ENCODE results near the gene RABEP1.

RABEP1 gene

DNA sequence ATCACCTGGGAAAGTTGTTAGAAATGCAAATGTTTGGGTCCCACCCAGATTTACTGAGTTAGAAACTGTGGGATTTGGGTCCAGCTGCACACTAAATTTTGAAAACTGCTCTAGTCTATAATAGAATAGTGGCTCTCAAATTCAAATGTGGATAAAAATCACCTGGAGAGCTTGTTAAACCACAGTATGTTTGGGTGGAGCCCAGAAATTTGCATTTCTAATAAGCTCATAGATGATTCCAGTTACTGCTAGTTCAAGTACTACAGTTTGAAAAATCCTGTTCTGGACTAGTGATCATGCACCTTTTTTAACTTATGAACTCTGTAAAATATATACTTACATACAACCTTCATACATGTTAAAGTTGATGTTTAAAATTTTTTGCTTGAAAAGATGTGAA is 27.8 kb downstream of the RABEP1 start:
- H3K9me3 ChIP-seq (ENCODE audit: control insufficient read depth, insufficient read depth, low read length): no peaks in the 10 kb centered on the region
- no peak overlapping the region for H3K4me3 ChIP-seq (ENCODE audit: low read length)
- H3K27me3 ChIP-seq (ENCODE audit: control insufficient read depth, insufficient read depth, low read length): no peaks in the 10 kb centered on the region
- no peak overlapping the region for H3K27ac ChIP-seq (ENCODE audit: low read length)
- H3K36me3 ChIP-seq (ENCODE audit: control insufficient read depth, insufficient read depth, low read length): no peaks in the 10 kb centered on the region
- no peak for DNase-seq (ENCODE audit: low read depth, low spot score)
- no peaks in the 10 kb centered on the region for H3K4me1 ChIP-seq (ENCODE audit: control insufficient read depth, insufficient read depth, low read length)

DNA sequence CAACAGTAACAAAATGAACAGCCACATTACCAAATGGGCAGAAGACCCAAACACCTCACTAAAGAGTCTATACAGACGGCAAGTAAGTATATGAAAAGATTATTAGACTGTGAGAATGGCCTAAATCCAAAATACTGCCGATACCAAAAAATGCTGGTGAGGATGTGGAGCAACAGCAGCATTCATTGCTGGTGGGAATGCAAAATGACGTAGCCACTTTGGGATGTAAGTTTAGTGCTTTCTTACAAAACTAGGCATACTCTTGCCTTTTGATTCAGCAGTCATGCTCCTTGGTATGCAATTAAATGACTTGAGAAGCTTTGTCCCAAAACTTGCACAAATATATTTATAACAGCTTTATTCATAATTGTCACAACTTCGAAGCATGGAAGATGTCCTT is 43.8 kb downstream of the RABEP1 start:
- WGBS (ENCODE audit: insufficient coverage, insufficient read length): no CpG with 5 or more reads among the region's 4 CpGs
- no peaks in the 10 kb centered on the region for H3K36me3 ChIP-seq (ENCODE audit: control insufficient read depth, insufficient read depth, low read length)
- H3K9me3 ChIP-seq (ENCODE audit: control insufficient read depth, insufficient read depth, low read length): no peaks in the 10 kb centered on the region
- no peak for DNase-seq (ENCODE audit: low read depth, low spot score)
- H3K27ac ChIP-seq (ENCODE audit: low read length): no peak overlapping the region
- H3K27me3 ChIP-seq (ENCODE audit: control insufficient read depth, insufficient read depth, low read length): no peaks in the 10 kb centered on the region
- H3K4me1 ChIP-seq (ENCODE audit: control insufficient read depth, insufficient read depth, low read length): no peaks in the 10 kb centered on the region
- no peak overlapping the region for H3K4me3 ChIP-seq (ENCODE audit: low read length)

DNA sequence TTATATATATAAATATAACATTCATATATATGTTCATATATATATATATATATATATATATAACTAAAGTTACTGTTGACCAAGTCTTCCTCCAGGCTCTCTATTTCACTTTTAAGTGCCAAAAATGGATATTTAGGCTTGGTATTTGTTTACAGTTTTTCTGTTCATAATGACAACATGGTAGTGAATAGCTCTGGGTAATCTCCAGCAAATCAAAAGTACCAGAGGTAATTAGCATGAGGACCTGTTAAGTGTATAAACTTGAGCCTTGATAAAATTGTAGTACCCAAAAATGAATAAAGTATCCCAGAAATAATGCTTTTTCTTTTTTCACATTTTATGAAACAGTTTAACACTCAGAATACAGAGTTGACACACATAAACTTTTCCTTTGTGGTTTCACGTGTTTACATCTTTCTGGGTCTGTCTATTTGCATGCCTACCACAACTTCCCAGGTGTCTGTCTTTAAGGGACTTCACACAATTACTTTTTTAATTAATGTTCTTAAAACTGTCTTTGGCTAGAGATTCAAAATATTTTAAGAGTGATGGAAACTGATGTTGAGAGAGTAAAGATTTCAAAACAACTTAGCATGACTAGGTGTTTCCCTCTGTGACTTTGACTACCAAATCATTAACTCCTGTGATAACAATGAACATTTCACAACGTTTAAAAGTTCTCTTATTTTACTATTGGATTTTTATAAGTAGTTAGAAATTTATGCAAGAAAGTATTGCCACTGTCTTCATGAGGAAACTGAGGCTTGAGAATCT is 47.9 kb downstream of the RABEP1 start:
- DNase-seq (ENCODE audit: low read depth, low spot score): no peak
- Histone ChIP-seq H3K27me3 (ENCODE audit: control insufficient read depth, insufficient read depth, low read length) (no peaks in the 10 kb centered on the region), H3K4me1 (ENCODE audit: control insufficient read depth, insufficient read depth, low read length) (no peaks in the 10 kb centered on the region), H3K27ac (ENCODE audit: low read length) (no peak overlapping the region), H3K36me3 (ENCODE audit: control insufficient read depth, insufficient read depth, low read length) (no peaks in the 10 kb centered on the region), H3K9me3 (ENCODE audit: control insufficient read depth, insufficient read depth, low read length) (no peaks in the 10 kb centered on the region), H3K4me3 (ENCODE audit: low read length) (no peak overlapping the region)
- WGBS (ENCODE audit: insufficient coverage, insufficient read length): no CpG with 5 or more reads among the region's 2 CpGs

DNA sequence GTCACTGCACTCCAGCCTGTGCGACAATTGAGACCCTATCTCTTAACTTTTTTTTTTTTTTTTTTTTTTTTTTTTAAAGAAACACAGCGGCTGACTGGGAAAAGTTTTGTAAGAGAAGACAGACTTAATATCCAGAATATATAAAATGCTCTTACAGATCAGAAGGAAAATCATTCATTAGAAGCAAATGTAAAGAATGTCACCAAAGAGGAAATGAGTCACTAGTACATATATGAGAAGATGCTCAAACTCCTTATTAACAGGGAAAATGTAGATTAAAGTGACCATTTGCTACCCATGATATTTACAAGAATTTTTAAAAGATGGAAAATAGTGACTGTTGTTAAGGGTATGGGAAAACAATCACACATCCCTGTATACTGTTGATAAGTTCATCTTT is 48.9 kb downstream of the RABEP1 start:
- Histone ChIP-seq H3K9me3 (ENCODE audit: control insufficient read depth, insufficient read depth, low read length) (no peaks in the 10 kb centered on the region), H3K27me3 (ENCODE audit: control insufficient read depth, insufficient read depth, low read length) (no peaks in the 10 kb centered on the region), H3K4me1 (ENCODE audit: control insufficient read depth, insufficient read depth, low read length) (no peaks in the 10 kb centered on the region), H3K4me3 (ENCODE audit: low read length) (no peak overlapping the region), H3K27ac (ENCODE audit: low read length) (no peak overlapping the region), H3K36me3 (ENCODE audit: control insufficient read depth, insufficient read depth, low read length) (no peaks in the 10 kb centered on the region)
- no peak for DNase-seq (ENCODE audit: low read depth, low spot score)
- no CpG with 5 or more reads among the region's 2 CpGs for WGBS (ENCODE audit: insufficient coverage, insufficient read length)

DNA sequence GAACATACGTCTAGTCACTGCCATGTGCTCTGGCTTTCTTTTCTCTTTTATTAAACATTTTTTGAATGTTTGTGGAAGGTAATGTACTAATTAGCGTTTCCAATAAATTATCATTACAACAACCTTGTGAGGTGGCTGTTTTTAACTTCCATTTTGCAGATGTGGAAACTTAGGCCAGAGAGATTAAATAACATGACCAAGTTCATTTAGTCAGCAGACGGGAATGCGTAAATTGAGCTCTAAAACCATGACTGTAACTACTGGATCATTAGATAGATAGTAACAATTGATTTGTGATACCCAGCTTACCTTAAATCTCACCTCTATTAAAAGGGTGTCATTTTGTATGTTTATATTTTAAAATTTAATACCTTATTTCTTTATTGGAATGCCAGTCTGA is 49.4 kb downstream of the RABEP1 start:
- H3K27ac ChIP-seq (ENCODE audit: low read length): no peak overlapping the region
- H3K36me3 ChIP-seq (ENCODE audit: control insufficient read depth, insufficient read depth, low read length): no peaks in the 10 kb centered on the region
- no peaks in the 10 kb centered on the region for H3K4me1 ChIP-seq (ENCODE audit: control insufficient read depth, insufficient read depth, low read length)
- WGBS (ENCODE audit: insufficient coverage, insufficient read length): no CpG with 5 or more reads among the region's 4 CpGs
- no peak overlapping the region for H3K4me3 ChIP-seq (ENCODE audit: low read length)
- DNase-seq (ENCODE audit: low read depth, low spot score): no peak
- no peaks in the 10 kb centered on the region for H3K27me3 ChIP-seq (ENCODE audit: control insufficient read depth, insufficient read depth, low read length)
- no peaks in the 10 kb centered on the region for H3K9me3 ChIP-seq (ENCODE audit: control insufficient read depth, insufficient read depth, low read length)

DNA sequence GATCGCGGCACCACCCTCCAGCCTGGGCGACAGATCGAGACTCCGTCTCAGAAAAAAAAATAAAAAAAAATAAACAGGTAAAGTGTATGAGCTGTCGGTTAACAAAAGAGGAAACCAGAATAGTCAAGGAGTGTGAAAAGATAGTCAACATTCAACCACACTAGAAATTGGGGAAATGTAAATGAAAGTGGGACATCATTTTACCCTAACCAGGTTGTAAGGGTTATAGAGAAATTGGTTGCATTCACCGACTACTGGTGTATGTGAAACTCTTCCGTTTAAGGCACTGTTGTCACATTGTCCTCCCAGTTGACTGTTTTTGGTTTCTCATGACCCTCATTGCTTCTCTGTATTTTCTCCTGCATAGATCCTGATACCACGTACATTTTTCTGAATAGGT is 62.8 kb downstream of the RABEP1 start:
- H3K9me3 ChIP-seq (ENCODE audit: control insufficient read depth, insufficient read depth, low read length): no peaks in the 10 kb centered on the region
- H3K4me3 ChIP-seq (ENCODE audit: low read length): no peak overlapping the region
- H3K27ac ChIP-seq (ENCODE audit: low read length): no peak overlapping the region
- H3K27me3 ChIP-seq (ENCODE audit: control insufficient read depth, insufficient read depth, low read length): no peaks in the 10 kb centered on the region
- no peaks in the 10 kb centered on the region; the same call in 1 of the 2 replicates for H3K4me1 ChIP-seq (ENCODE audit: control insufficient read depth, insufficient read depth, low read length)
- DNase-seq (ENCODE audit: low read depth, low spot score): no peak
- H3K36me3 ChIP-seq (ENCODE audit: control insufficient read depth, insufficient read depth, low read length): no peaks in the 10 kb centered on the region; the same call in 1 of the 2 replicates
- WGBS (ENCODE audit: insufficient coverage, insufficient read length): no CpG with 5 or more reads among the region's 9 CpGs

DNA sequence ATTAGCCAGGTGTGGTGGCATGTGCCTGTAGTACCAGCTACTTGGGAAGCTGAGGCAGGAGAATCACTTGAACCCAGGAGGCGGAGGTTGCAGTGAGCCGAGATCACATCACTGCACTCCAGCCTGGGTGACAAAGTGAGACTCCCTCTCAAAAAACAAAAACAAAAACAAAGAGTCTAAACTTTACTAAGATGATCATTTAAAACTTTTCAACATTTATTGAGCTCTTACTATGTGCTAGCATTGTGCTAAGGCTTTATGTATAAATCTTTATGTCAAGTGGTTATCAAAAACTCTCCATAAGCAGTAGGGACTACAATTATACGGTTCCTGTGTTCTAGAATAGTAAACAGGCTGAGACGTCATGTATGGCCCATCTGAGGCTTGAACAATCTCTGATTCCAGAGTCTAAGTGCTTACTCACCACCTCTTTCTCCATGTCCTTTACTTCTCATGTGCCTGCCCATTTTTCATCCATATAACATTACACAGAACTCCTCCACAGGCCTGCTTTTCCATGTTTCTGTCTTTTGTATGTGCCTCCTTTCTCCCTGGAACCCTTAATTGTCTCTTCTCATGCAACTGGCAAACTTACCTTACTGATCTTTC is 70.7 kb downstream of the RABEP1 start:
- DNase-seq (ENCODE audit: low read depth, low spot score): no peak
- H3K4me1 ChIP-seq (ENCODE audit: control insufficient read depth, insufficient read depth, low read length): no peaks in the 10 kb centered on the region
- no CpG with 5 or more reads among the region's 4 CpGs for WGBS (ENCODE audit: insufficient coverage, insufficient read length)
- H3K36me3 ChIP-seq (ENCODE audit: control insufficient read depth, insufficient read depth, low read length): peaks cover 4% of the 10 kb centered on the region
- no peaks in the 10 kb centered on the region for H3K9me3 ChIP-seq (ENCODE audit: control insufficient read depth, insufficient read depth, low read length)
- H3K4me3 ChIP-seq (ENCODE audit: low read length): no peak overlapping the region
- no peak overlapping the region for H3K27ac ChIP-seq (ENCODE audit: low read length)
- no peaks in the 10 kb centered on the region for H3K27me3 ChIP-seq (ENCODE audit: control insufficient read depth, insufficient read depth, low read length)

DNA sequence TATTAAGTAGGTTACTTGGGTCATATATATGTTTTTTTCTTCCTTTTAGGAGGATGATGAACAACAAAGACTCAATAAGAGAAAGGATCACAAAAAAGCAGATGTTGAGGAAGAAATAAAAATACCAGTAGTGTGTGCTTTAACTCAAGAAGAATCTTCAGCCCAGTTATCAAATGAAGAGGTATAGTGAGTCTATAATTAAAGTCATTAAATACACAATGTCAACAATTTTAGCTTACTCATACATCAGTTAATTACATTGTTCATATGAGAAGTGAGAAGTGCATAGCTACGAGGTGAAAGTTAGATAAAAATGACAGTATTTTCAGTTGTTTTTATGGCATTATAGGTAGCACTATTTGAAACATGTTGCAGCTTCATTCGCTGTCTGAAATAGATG is 72.2 kb downstream of the RABEP1 start:
- no peaks in the 10 kb centered on the region for H3K4me1 ChIP-seq (ENCODE audit: control insufficient read depth, insufficient read depth, low read length)
- H3K4me3 ChIP-seq (ENCODE audit: low read length): no peak overlapping the region
- no peaks in the 10 kb centered on the region for H3K27me3 ChIP-seq (ENCODE audit: control insufficient read depth, insufficient read depth, low read length)
- H3K9me3 ChIP-seq (ENCODE audit: control insufficient read depth, insufficient read depth, low read length): no peaks in the 10 kb centered on the region
- WGBS (ENCODE audit: insufficient coverage, insufficient read length): no CpG with 5 or more reads among the region's 2 CpGs
- DNase-seq (ENCODE audit: low read depth, low spot score): no peak
- peaks cover 5% of the 10 kb centered on the region for H3K36me3 ChIP-seq (ENCODE audit: control insufficient read depth, insufficient read depth, low read length)
- H3K27ac ChIP-seq (ENCODE audit: low read length): no peak overlapping the region

DNA sequence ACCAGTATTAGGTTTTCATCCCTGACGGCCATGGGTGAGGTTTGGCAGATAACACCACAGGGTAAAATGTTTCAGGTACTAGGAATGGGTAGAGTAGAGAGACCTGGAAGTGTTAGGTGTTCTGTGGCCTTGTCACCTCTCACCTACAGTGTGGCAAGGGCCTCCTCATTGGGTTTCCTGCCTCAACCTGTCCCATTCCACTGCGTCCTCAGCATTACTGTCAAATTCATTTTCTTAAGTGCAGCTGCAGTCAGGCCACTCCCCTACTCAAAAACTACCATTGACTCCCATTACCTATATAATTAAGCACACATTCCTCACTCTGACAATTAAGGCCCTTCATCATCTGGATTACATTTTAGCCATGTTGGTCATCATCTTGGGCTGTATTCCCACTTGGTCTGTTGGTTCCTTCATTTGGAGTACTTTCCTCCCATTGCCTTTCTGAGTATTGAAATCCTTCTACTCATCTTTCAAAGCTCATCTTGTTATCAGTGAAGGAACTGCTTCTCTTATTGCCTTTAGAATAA is 72.9 kb downstream of the RABEP1 start:
- no peaks in the 10 kb centered on the region for H3K27me3 ChIP-seq (ENCODE audit: control insufficient read depth, insufficient read depth, low read length)
- no peak overlapping the region for H3K27ac ChIP-seq (ENCODE audit: low read length)
- no peaks in the 10 kb centered on the region for H3K9me3 ChIP-seq (ENCODE audit: control insufficient read depth, insufficient read depth, low read length)
- H3K4me1 ChIP-seq (ENCODE audit: control insufficient read depth, insufficient read depth, low read length): no peaks in the 10 kb centered on the region
- H3K4me3 ChIP-seq (ENCODE audit: low read length): no peak overlapping the region
- H3K36me3 ChIP-seq (ENCODE audit: control insufficient read depth, insufficient read depth, low read length): peaks cover 5% of the 10 kb centered on the region
- no peak for DNase-seq (ENCODE audit: low read depth, low spot score)
- WGBS (ENCODE audit: insufficient coverage, insufficient read length): no CpG with 5 or more reads among the region's 2 CpGs

DNA sequence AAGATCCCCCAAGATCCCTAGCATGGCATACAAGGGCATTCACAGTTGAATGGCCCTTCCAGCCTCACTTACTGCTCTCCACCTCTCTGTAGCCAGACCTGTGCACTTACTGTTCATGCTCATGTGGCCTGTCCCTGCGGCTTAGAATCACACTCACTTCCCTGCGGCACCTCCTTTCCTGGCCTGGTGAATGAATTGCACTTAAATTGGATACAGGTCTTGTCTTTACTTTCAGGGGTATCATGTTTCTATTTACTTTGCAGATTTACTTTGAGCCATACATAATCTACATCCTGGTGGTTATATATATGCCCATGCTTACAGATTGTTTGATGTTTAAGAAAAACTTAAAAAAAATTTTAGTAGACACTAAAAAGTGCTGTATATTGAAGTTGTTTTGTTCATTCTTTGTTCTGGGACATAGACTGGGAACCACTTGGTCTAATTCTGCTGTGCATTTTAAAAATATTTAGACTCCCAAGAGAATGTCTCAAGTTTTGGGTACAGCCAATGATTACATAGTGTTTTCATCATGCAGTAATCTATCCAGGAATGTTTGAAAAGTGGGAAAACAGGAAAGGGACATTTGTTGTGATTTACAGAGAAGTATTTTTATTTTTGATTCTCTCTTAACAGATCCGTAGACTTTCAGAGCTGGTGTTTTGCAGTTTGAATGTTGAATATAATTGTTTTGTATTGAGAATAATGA is 73.5 kb downstream of the RABEP1 start:
- no peak overlapping the region for H3K27ac ChIP-seq (ENCODE audit: low read length)
- H3K27me3 ChIP-seq (ENCODE audit: control insufficient read depth, insufficient read depth, low read length): no peaks in the 10 kb centered on the region
- no peak for DNase-seq (ENCODE audit: low read depth, low spot score)
- H3K4me1 ChIP-seq (ENCODE audit: control insufficient read depth, insufficient read depth, low read length): no peaks in the 10 kb centered on the region
- no peaks in the 10 kb centered on the region for H3K9me3 ChIP-seq (ENCODE audit: control insufficient read depth, insufficient read depth, low read length)
- H3K36me3 ChIP-seq (ENCODE audit: control insufficient read depth, insufficient read depth, low read length): peaks cover 5% of the 10 kb centered on the region
- WGBS (ENCODE audit: insufficient coverage, insufficient read length): no CpG with 5 or more reads among the region's 3 CpGs
- H3K4me3 ChIP-seq (ENCODE audit: low read length): no peak overlapping the region

All from iPS DF 6.9 (cell line).